ENCODE results near the gene KLK15.

Gene KLK15

DNA sequence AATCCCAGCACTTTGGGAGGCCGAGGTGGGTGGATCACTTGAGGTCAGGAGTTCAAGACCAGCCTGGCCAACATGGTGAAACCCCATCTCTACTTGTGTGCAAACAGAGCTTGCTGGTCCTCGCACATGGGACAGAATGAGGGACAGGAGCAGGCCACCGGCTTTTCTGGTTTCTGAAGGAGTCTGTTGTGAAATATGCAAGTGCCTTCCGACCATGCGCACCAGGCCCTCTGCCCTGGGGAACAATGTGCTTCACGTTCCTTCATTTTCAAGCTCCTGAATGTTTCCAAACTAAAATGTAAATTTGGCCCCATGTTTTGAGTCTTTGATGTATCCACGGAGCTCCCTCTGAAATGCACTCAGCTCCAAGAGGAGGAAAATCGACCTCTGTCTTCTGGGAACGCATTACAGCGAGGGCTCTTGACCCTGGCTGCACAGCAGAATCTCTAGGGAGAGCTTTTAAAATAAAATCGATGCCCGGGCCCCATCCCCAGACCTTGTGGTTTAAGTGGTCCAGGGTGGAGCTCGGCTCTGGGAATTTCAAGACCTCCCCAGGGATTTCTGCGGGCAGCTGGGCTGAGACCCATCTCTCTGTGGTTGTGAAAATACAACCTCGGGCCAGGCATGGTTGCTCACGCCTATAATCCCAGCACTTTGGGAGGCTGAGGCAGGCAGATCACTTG is 52.5 kb downstream of the KLK15 start:
- H3K4me3 ChIP-seq (ENCODE audit: low read depth, low read length): no peak overlapping the region
- TF ChIP-seq, protein P1, sequence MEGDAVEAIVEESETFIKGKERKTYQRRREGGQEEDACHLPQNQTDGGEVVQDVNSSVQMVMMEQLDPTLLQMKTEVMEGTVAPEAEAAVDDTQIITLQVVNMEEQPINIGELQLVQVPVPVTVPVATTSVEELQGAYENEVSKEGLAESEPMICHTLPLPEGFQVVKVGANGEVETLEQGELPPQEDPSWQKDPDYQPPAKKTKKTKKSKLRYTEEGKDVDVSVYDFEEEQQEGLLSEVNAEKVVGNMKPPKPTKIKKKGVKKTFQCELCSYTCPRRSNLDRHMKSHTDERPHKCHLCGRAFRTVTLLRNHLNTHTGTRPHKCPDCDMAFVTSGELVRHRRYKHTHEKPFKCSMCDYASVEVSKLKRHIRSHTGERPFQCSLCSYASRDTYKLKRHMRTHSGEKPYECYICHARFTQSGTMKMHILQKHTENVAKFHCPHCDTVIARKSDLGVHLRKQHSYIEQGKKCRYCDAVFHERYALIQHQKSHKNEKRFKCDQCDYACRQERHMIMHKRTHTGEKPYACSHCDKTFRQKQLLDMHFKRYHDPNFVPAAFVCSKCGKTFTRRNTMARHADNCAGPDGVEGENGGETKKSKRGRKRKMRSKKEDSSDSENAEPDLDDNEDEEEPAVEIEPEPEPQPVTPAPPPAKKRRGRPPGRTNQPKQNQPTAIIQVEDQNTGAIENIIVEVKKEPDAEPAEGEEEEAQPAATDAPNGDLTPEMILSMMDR (conservative IDR thresholded peaks at IDR 0.05; ENCODE audit: low read depth, low read length): no peak
- DNase-seq (ENCODE audit: low read depth): no peak

DNA sequence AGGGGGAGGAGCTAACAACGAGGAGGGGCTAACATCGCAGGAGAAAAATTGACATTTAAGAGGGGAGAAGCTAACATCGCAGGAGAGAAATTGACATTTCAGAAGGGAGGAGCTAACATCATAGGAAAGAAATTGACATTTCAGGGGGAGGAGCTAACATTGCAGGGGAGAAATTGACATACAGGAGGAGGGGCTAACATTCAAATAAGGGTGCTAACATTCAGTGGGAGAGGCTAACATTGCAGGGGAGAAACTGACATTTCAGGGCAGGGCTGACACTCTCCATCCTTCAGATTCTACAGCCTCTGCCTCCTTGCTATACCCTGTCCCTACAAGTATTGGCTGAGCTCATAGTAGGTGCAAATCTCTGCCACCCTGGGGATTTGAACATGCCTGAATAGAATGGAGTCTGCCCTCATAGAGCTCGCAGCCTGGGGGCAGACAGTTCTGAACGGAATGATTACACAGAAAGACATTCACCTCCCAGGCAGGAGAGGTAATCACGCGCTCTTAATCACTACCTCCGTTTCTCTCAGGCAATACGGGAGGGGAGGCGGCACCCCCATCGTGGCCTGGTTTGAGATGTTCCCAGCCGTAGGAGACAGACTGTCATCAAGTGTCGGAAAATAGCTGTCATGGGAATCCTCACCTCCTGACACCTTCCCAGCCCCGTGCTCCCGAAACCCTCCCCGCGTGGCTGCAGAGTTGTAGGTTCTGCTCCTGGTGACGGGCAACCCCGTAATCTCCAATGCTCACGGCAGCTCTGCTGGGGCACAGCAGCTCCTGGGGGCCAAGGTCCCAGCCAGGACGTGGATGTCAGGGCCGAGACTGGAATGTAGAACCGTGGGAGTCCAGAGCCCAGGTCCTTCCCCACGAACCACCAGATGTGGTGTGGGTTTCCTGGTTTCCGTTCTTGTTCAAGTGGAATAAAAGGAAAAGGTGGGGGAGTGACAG is 53.6 kb downstream of the KLK15 start:
- TF ChIP-seq, protein P1 (conservative IDR thresholded peaks at IDR 0.05; ENCODE audit: low read depth, low read length): no peak
- DNase-seq (ENCODE audit: low read depth): no peak
- H3K4me3 ChIP-seq (ENCODE audit: low read depth, low read length): no peak overlapping the region

DNA sequence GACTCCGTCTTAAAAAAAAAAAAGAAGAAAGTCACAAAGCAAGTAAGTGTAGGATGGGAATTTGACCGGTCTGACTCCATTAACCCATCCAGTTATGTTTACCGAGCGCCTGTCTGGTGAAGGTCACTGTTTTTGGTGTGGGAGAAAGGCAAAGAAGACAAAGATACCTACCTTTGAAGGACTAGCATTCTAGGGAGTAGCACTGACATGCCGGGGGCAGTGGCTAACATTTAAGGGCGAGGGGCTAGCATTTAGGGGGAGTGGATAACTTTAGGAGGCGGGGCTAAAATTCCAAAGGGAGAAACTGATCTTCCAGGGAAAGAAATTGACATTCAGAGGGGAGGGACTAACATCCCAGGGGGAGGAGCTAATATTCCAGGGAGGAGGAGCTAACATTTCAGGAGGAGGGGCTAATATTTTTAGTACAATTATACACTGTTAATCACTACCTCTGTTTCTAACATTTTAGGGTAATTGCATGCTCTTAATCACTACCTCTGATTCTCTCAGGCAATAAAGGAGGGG is 54.4 kb downstream of the KLK15 start:
- no peak for DNase-seq (ENCODE audit: low read depth)
- TF ChIP-seq, protein P1 (conservative IDR thresholded peaks at IDR 0.05; ENCODE audit: low read depth, low read length): no peak
- H3K4me3 ChIP-seq (ENCODE audit: low read depth, low read length): no peak overlapping the region

DNA sequence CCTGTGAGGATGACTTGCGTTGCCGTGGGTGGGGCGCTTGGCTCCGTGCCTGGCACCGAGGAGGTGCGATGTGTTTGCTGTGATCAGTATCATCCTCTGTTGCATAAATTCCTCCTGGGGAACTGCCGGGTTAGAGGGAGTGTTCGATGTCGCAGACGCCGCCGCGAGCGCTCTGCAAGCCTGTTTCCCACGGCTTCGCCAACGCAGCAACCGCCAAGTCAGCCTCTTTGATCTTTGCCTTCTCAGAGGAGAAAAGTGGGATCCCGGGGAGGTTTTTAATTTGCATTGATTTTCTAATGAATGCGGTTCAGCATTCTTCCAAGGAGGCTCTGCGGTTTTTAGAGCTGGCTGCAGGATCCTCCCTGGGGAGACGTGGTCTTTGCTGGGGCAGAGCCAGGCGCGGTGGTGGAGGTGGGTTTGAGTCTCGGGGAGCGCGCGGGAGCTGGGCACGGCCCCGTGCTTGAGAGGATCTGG is 55.5 kb downstream of the KLK15 start:
- no peak overlapping the region for H3K4me3 ChIP-seq (ENCODE audit: low read depth, low read length)
- DNase-seq (ENCODE audit: low read depth): peak; percentile 21
- TF ChIP-seq, protein P1 (conservative IDR thresholded peaks at IDR 0.05; ENCODE audit: low read depth, low read length): no peak

DNA sequence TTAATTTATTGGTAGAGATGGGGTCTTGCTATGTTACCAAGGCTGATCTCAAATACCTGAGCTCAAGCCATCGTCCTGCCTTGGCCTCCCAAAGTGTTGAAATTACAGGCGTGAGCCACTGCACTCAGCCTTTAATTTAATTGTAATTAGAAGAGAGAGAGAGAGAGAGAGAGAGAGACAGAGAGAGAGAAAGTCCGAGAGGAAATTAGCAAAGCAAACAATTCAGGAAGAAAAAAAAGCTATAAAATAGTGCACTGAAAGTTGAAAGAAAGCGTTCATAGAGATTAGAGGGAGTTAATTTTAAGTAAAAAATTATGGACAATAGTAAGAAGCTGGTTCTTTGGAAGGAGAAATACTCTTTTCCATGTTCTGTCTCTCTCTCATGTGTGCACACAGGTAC is 56.1 kb downstream of the KLK15 start:
- TF ChIP-seq, protein P1 (conservative IDR thresholded peaks at IDR 0.05; ENCODE audit: low read depth, low read length): no peak
- no peak overlapping the region for H3K4me3 ChIP-seq (ENCODE audit: low read depth, low read length)
- DNase-seq (ENCODE audit: low read depth): no peak

DNA sequence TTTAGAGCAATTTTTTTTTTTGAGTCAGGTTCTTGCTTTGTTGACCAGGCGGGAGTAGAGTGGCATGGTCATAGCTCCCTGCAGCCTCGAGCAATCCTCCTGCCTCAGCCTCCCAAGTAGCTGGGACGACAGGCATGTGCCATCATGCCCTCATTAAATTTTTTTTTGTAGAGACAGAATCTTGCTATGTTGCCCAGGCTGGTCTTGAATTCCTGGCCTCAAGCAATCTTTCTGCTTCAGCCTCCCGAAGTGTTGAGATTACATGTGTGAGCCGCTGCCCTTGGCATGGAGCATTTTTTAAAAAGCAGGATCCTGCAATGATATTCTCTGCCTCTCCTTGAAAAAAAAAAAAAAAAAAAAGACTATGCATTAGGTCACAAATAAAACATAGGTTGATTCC is 57.2 kb downstream of the KLK15 start:
- TF ChIP-seq, protein P1 (conservative IDR thresholded peaks at IDR 0.05; ENCODE audit: low read depth, low read length): no peak
- no peak overlapping the region for H3K4me3 ChIP-seq (ENCODE audit: low read depth, low read length)
- DNase-seq (ENCODE audit: low read depth): no peak

Measured in choroid plexus epithelial cell (primary cell).